ENCODE data around the gene LY9. TPM values are rescaled to one million over a fixed set of nuclear protein-coding genes. Genes with fewer than 3 reads are reported as not detected.

The LY9 gene
- total and polyA plus RNA-seq, 2 experiments from 2014 or later = not detected

DNA sequence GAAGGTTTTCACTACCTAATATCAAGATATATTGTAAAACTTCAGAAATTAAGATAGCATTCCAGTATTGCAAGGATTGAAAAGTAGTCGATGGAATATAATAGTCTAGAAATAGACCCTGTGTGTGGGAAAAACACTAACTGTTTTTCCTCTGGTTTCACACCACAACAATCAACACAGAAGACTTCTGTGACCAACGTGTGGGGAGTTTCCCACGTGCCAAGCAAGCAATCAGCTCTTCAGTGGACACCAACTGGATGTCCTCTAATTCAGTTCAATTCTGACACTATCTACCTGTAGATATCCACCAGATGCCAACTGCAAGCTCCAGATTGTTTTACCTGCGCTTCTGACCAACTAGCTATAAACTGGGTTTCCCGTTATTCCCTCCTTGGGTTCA is 54.6 kb downstream of the LY9 start:
- TF ChIP-seq EZH2phosphoT487 (IDR thresholded peaks at IDR 0.05; ENCODE audit: insufficient read depth, low read depth) (no peak), EZH2 (IDR thresholded peaks at IDR 0.05; ENCODE audit: insufficient read depth, poor library complexity, severe bottlenecking) (no peak)
- Histone ChIP-seq H4K20me1 (ENCODE audit: insufficient read depth) (no peaks in the 10 kb centered on the region), H3F3A (ENCODE audit: insufficient read depth) (no peaks in the 10 kb centered on the region), H2AFZ (no peak overlapping the region), H3K4me3 (no peak overlapping the region), H3K4me1 (ENCODE audit: insufficient read depth) (no peaks in the 10 kb centered on the region), H3K79me2 (ENCODE audit: insufficient read depth) (no peaks in the 10 kb centered on the region), H3K36me3 (ENCODE audit: low read depth) (no peaks in the 10 kb centered on the region), H3K4me2 (ENCODE audit: unreplicated experiment) (no peak overlapping the region), H3K9ac (no peak overlapping the region), H3K9me3 (ENCODE audit: low read depth) (no peaks in the 10 kb centered on the region), H3K9me2 (ENCODE audit: insufficient read depth) (no peaks in the 10 kb centered on the region), H3K27ac (no peak overlapping the region), H3K27me3 (replicated peaks; ENCODE audit: insufficient read depth) (no peaks in the 10 kb centered on the region; the same call in 1 of the 2 replicates)
- 5 to 8% methylated on average over 5 of the region's 5 CpGs for WGBS, 2 experiments (ENCODE audit: low coverage in 1 of 2, low lambda C conversion rate in 2 of 2, missing lambda C conversion rate in 2 of 2)
- no peak for DNase-seq
- in situ Hi-C loops (cut with MboI) = no loop called here

DNA sequence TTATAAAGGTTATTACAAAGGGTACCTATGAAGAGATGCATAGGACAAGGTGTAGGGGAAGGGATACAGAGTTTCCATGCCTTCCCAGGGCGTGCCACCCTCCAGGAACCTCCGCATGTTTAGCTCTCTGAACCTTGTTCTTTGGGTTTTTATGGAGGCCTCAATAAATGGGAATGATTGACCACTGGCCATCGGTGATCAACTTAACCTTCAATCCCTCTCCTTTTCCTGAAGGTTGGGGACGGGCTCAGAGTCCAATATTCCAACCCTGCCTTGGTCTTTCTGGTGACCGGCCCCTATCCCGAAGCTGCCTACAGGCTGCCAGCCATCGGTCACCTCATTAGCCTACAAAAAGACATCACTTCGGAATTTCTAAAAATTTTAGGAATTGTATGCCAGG is 55.0 kb downstream of the LY9 start:
- no peak overlapping the region for H3K27ac ChIP-seq
- no peak overlapping the region for H2AFZ ChIP-seq
- DNase-seq = no peak
- no peaks in the 10 kb centered on the region; the same call in 1 of the 2 replicates for H3K27me3 ChIP-seq (replicated peaks; ENCODE audit: insufficient read depth)
- no peaks in the 10 kb centered on the region for H4K20me1 ChIP-seq (ENCODE audit: insufficient read depth)
- in situ Hi-C loops (cut with MboI) = no loop called here
- no peak overlapping the region for H3K4me2 ChIP-seq (ENCODE audit: unreplicated experiment)
- no peaks in the 10 kb centered on the region for H3K4me1 ChIP-seq (ENCODE audit: insufficient read depth)
- WGBS, 2 experiments (ENCODE audit: low coverage in 1 of 2, low lambda C conversion rate in 2 of 2, missing lambda C conversion rate in 2 of 2) = 25 to 36% methylated on average over 8 of the region's 8 CpGs
- H3K9me2 ChIP-seq (ENCODE audit: insufficient read depth) = no peaks in the 10 kb centered on the region
- no peak overlapping the region for H3K4me3 ChIP-seq
- TF ChIP-seq EZH2 (IDR thresholded peaks at IDR 0.05; ENCODE audit: insufficient read depth, poor library complexity, severe bottlenecking) (no peak), EZH2phosphoT487 (IDR thresholded peaks at IDR 0.05; ENCODE audit: insufficient read depth, low read depth) (no peak)
- H3K36me3 ChIP-seq (ENCODE audit: low read depth) = no peaks in the 10 kb centered on the region
- H3K79me2 ChIP-seq (ENCODE audit: insufficient read depth) = no peaks in the 10 kb centered on the region
- no peaks in the 10 kb centered on the region for H3K9me3 ChIP-seq (ENCODE audit: low read depth)
- no peaks in the 10 kb centered on the region for H3F3A ChIP-seq (ENCODE audit: insufficient read depth)
- H3K9ac ChIP-seq = no peak overlapping the region

- DNase-seq = no peak
- Histone ChIP-seq H2AFZ (no peak overlapping the region), H4K20me1 (ENCODE audit: insufficient read depth) (no peaks in the 10 kb centered on the region), H3K9me2 (ENCODE audit: insufficient read depth) (no peaks in the 10 kb centered on the region), H3F3A (ENCODE audit: insufficient read depth) (no peaks in the 10 kb centered on the region), H3K36me3 (ENCODE audit: low read depth) (no peaks in the 10 kb centered on the region), H3K4me3 (no peak overlapping the region), H3K9me3 (ENCODE audit: low read depth) (no peaks in the 10 kb centered on the region), H3K79me2 (ENCODE audit: insufficient read depth) (no peaks in the 10 kb centered on the region), H3K27ac (no peak overlapping the region), H3K27me3 (replicated peaks; ENCODE audit: insufficient read depth) (no peaks in the 10 kb centered on the region; the same call in 1 of the 2 replicates), H3K9ac (no peak overlapping the region), H3K4me2 (ENCODE audit: unreplicated experiment) (no peak overlapping the region), H3K4me1 (ENCODE audit: insufficient read depth) (no peaks in the 10 kb centered on the region)
- TF ChIP-seq EZH2phosphoT487 (IDR thresholded peaks at IDR 0.05; ENCODE audit: insufficient read depth, low read depth) (no peak), EZH2 (IDR thresholded peaks at IDR 0.05; ENCODE audit: insufficient read depth, poor library complexity, severe bottlenecking) (no peak)
- WGBS, 2 experiments (ENCODE audit: low coverage in 1 of 2, low lambda C conversion rate in 2 of 2, missing lambda C conversion rate in 2 of 2) = 24 to 26% methylated on average over 3 of the region's 3 CpGs
- in situ Hi-C loops (cut with MboI) = no loop called here
These were observed 57.0 kb downstream of the LY9 start for GRCh38 chr1:160853014-160853413.

GRCh38 chr1:160853754-160854153 is 57.8 kb downstream of the LY9 start:
- Histone ChIP-seq H3K4me1 (ENCODE audit: insufficient read depth) (no peaks in the 10 kb centered on the region), H3K9me3 (ENCODE audit: low read depth) (no peaks in the 10 kb centered on the region), H2AFZ (no peak overlapping the region), H4K20me1 (ENCODE audit: insufficient read depth) (no peaks in the 10 kb centered on the region), H3K9ac (no peak overlapping the region), H3K79me2 (ENCODE audit: insufficient read depth) (no peaks in the 10 kb centered on the region), H3K27ac (no peak overlapping the region), H3F3A (ENCODE audit: insufficient read depth) (no peaks in the 10 kb centered on the region), H3K9me2 (ENCODE audit: insufficient read depth) (no peaks in the 10 kb centered on the region), H3K27me3 (replicated peaks; ENCODE audit: insufficient read depth) (no peaks in the 10 kb centered on the region; the same call in 1 of the 2 replicates), H3K36me3 (ENCODE audit: low read depth) (no peaks in the 10 kb centered on the region), H3K4me2 (ENCODE audit: unreplicated experiment) (no peak overlapping the region), H3K4me3 (no peak overlapping the region)
- in situ Hi-C loops (cut with MboI) = no loop called here
- TF ChIP-seq EZH2 (IDR thresholded peaks at IDR 0.05; ENCODE audit: insufficient read depth, poor library complexity, severe bottlenecking) = no peak
- TF ChIP-seq EZH2phosphoT487 (IDR thresholded peaks at IDR 0.05; ENCODE audit: insufficient read depth, low read depth) = no peak
- no peak for DNase-seq
- WGBS, 2 experiments (ENCODE audit: low coverage in 1 of 2, low lambda C conversion rate in 2 of 2, missing lambda C conversion rate in 2 of 2) = 12 to 13% methylated on average over 2 of the region's 2 CpGs
